Mucosa of rectum (tissue), 2 donors: ENCODE results near the gene MEGF11.

Experiments used
- H3K27ac ChIP-seq, 2 donors: one replicate each; pipeline ENCODE4 v1.7.0; 2013; ENCODE audit warnings: inconsistent platforms in 2 of 2, low read depth in 2 of 2, low read length in 2 of 2
- H3K27me3 ChIP-seq, 2 donors: one replicate each; pipeline ENCODE4 v1.7.0; 2013; ENCODE audit warnings: low read length in 2 of 2; ENCODE audit not compliant: control insufficient read depth in 2 of 2, insufficient read depth in 2 of 2
- H3K36me3 ChIP-seq, 2 donors: one replicate each; pipeline ENCODE4 v1.7.0; 2013; ENCODE audit warnings: low read length in 2 of 2; ENCODE audit not compliant: control insufficient read depth in 2 of 2, insufficient read depth in 2 of 2
- H3K4me1 ChIP-seq, 2 donors: one replicate each; pipeline ENCODE4 v1.7.0; 2013; ENCODE audit warnings: low read length in 2 of 2, mild to moderate bottlenecking in 1 of 2; ENCODE audit not compliant: control insufficient read depth in 2 of 2, insufficient read depth in 2 of 2
- H3K4me3 ChIP-seq, 2 donors: one replicate each; pipeline ENCODE4 v1.7.0; 2013; ENCODE audit warnings: low read length in 2 of 2
- H3K9ac ChIP-seq, 2 donors: one replicate each; pipeline ENCODE4 v1.7.0; 2013; ENCODE audit warnings: low read length in 2 of 2, low read depth in 1 of 2, mild to moderate bottlenecking in 1 of 2
- H3K9me3 ChIP-seq, 2 donors: one replicate each; pipeline ENCODE4 v1.7.0; 2013; ENCODE audit warnings: low read length in 2 of 2; ENCODE audit not compliant: control insufficient read depth in 2 of 2
- donor health status: healthy.
- donor health status: Normal muscosa, but diverticular disease.

The MEGF11 gene

GRCh38 chr15:65962187-65962586 lies 291.4 kb downstream of the MEGF11 start:
- no peaks in the 10 kb centered on the region for H3K4me1 ChIP-seq
- no peak overlapping the region for H3K9ac ChIP-seq
- H3K27ac ChIP-seq: no peak overlapping the region
- H3K4me3 ChIP-seq: no peak overlapping the region
- no peaks in the 10 kb centered on the region for H3K9me3 ChIP-seq
- H3K27me3 ChIP-seq: peaks cover 4 to 6% of the 10 kb centered on the region in 2 donors
- H3K36me3 ChIP-seq: no peaks in the 10 kb centered on the region

DNA sequence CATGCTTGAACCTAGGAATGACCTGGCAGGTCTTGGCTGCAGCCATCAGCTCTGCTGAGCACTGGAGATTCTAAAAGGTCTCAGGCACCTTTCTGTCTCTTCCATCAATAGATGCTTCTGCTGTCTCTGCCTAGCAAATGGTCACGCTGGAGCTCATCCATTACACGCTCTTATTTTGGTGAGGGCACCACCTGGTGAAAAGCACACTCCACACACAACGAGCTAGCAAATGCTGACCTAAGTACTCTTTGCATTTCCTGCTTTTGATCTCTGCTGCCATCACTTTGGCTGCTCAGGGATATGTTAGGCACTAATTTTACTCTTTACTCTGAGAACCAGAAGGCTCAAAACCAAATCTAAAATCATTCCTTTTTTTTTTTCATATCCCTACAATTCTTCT lies 293.0 kb downstream of the MEGF11 start:
- Histone ChIP-seq H3K4me1 (no peaks in the 10 kb centered on the region), H3K9me3 (no peaks in the 10 kb centered on the region), H3K9ac (no peak overlapping the region), H3K27me3 (peaks cover 0 to 6% of the 10 kb centered on the region in 2 donors), H3K36me3 (no peaks in the 10 kb centered on the region), H3K27ac (no peak overlapping the region), H3K4me3 (no peak overlapping the region)

- Histone ChIP-seq H3K27ac (no peak overlapping the region), H3K4me1 (no peaks in the 10 kb centered on the region), H3K4me3 (no peak overlapping the region), H3K27me3 (peaks cover 0 to 6% of the 10 kb centered on the region in 2 donors), H3K36me3 (no peaks in the 10 kb centered on the region), H3K9ac (no peak overlapping the region), H3K9me3 (no peaks in the 10 kb centered on the region)
These were observed 294.7 kb downstream of the MEGF11 start for GRCh38 chr15:65958835-65959234.

DNA sequence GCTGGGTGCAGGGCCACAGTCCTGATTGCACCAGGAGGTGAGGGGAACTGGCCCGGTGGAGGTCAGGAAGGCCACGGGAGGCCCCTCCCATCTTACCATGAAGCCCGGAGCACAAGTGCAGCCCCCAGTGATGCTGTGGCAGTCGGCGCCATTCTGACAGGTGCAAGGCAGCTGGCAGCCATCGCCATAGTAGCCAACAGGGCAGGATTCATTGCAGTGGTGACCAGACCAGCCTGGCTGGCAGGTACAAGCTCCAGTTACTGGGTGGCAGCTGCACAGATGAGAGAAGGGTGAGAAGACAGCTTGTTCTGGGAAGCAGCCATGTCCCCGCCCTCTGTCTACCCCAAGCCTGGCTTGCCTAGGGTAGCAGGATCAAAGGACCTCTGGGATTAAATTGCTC lies 296.1 kb downstream of the MEGF11 start:
- Histone ChIP-seq H3K4me3 (no peak overlapping the region), H3K9ac (no peak overlapping the region), H3K9me3 (no peaks in the 10 kb centered on the region), H3K36me3 (no peaks in the 10 kb centered on the region), H3K27ac (no peak overlapping the region), H3K4me1 (no peaks in the 10 kb centered on the region), H3K27me3 (peaks cover 0 to 2% of the 10 kb centered on the region in 2 donors)

DNA sequence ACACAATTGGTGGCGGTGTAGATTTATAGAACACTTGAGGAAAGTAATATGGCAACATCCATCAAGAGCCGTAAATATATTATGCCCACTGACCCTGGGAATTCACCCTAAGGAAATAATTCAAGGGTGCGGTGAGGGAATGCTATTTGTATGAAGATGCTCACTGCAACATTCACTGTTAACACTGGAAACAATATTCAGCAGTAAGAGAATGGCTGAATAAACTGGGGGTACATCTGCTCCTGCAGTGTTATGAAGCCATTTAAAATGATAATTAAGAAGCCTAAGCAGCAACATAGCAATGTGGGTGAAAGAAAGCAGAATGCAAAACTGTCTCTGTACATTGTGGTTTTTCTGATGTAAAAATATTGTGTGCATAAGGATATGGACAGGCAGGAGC lies 296.7 kb downstream of the MEGF11 start:
- Histone ChIP-seq H3K9ac (no peak overlapping the region), H3K4me1 (no peaks in the 10 kb centered on the region), H3K27ac (no peak overlapping the region), H3K4me3 (no peak overlapping the region), H3K27me3 (peaks cover 0 to 2% of the 10 kb centered on the region in 2 donors), H3K36me3 (no peaks in the 10 kb centered on the region), H3K9me3 (no peaks in the 10 kb centered on the region)

- H3K27me3 ChIP-seq: peaks cover 0 to under 1% of the 10 kb centered on the region in 2 donors
These were observed 297.2 kb downstream of the MEGF11 start for GRCh38 chr15:65956307-65956706.

GRCh38 chr15:65954289-65954741 lies 299.2 kb downstream of the MEGF11 start:
- Histone ChIP-seq H3K9me3 (no peaks in the 10 kb centered on the region), H3K36me3 (no peaks in the 10 kb centered on the region), H3K4me1 (no peaks in the 10 kb centered on the region), H3K4me3 (no peak overlapping the region), H3K9ac (no peak overlapping the region), H3K27ac (no peak overlapping the region), H3K27me3 (no peaks in the 10 kb centered on the region)

More at GRCh38 chr15:65956307-65956706, 297.2 kb downstream of the MEGF11 start:
- Histone ChIP-seq H3K9me3 (no peaks in the 10 kb centered on the region), H3K4me1 (no peaks in the 10 kb centered on the region), H3K27ac (no peak overlapping the region), H3K4me3 (no peak overlapping the region), H3K9ac (no peak overlapping the region), H3K36me3 (no peaks in the 10 kb centered on the region)

GRCh38 chr15:65953622-65954021 lies 299.9 kb downstream of the MEGF11 start:
- Histone ChIP-seq H3K27ac (no peak overlapping the region), H3K36me3 (no peaks in the 10 kb centered on the region), H3K9ac (no peak overlapping the region), H3K4me3 (no peak overlapping the region), H3K9me3 (no peaks in the 10 kb centered on the region), H3K27me3 (no peaks in the 10 kb centered on the region), H3K4me1 (no peaks in the 10 kb centered on the region)

DNA sequence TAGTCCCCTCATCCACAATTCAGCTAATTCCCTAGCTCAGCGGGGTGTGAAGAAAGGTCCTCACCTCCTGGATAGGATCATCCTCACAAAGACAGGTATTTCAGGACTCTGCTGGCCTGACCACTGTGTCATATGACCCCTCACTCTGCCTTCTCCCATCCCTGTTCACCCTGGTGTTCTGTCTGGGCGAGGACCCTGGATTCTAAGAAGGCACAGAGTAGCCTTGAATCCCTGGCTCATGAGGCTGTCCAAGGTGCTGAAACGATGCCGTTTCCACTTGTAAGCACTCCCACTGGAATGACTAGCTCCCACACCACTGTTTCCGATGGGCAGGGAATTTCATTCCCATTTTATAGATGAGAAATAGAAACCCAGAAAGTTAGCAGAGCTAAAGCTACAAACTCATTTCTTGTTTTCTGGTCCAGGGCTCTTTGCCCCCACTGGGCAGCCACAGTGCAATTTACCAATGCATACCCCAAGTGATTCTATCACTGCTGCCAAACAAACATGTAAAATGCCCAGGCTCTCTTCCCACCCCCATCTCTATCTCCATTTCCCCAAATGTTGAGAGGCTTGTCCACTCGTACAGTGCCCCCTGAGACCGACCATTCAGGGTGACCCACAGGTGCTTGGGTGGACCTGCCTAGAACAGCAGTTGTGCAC lies 301.0 kb downstream of the MEGF11 start:
- Histone ChIP-seq H3K27ac (no peak overlapping the region), H3K9me3 (no peaks in the 10 kb centered on the region), H3K36me3 (no peaks in the 10 kb centered on the region), H3K4me3 (no peak overlapping the region), H3K27me3 (no peaks in the 10 kb centered on the region), H3K9ac (no peak overlapping the region), H3K4me1 (no peaks in the 10 kb centered on the region)

- Histone ChIP-seq H3K27ac (no peak overlapping the region), H3K9ac (no peak overlapping the region), H3K36me3 (no peaks in the 10 kb centered on the region), H3K4me3 (no peak overlapping the region), H3K4me1 (no peaks in the 10 kb centered on the region), H3K9me3 (no peaks in the 10 kb centered on the region), H3K27me3 (no peaks in the 10 kb centered on the region)
These were observed 302.5 kb downstream of the MEGF11 start for GRCh38 chr15:65951007-65951406.
